Inflammatory macrophage treated with lipopolysaccharide for 1 hour (primary cell): Measurements from ENCODE around the gene ZNF335.
"Not testable (repeated sequence)": the region's sequence is repeated elsewhere in the genome, so short reads cannot be mapped to it uniquely, and the experiment has no call there.

Experiments used
- DNase-seq, 2 donors: peaks; one replicate each; pipeline ENCODE4 v3.0.0-alpha.2; 2020 to 2022

Gene ZNF335

DNA sequence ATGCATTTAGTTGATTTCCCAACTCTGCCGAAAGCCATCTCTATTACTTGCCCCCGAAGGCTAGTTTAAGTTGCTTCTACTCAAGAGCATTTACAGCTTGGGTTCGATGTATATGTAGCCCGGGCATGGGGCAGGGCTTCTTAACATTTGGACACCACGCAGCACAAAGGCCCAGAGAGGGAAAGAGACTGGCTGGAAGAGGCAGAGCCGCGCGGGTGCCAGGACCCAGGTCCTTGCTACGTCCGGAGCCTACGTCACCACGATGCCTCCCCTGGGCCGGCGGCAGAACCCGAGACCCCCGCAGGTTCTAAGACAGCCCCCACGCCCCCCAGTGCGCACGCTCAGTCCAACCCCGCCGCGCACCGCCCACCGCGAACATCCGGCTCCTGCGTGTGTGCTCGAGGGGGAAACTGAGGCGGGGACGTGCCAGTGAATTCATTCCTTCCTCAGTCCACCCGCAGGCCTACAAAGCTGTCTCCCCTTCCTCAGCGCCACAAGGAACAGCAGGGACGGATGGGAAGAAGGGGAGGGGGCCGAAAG is 37.9 kb downstream of the ZNF335 start:
- DNase-seq, result no peak

- peak in 1 of 2 donors; percentile 35 for DNase-seq
These were observed 38.5 kb downstream of the ZNF335 start for GRCh38 chr20:45933266-45934045.

- not testable (repeated sequence) for DNase-seq
These were observed 40.3 kb downstream of the ZNF335 start for GRCh38 chr20:45931680-45932079.

GRCh38 chr20:45927071-45927878 is 44.7 kb downstream of the ZNF335 start:
- no peak for DNase-seq

- no peak for DNase-seq
These were observed 45.3 kb downstream of the ZNF335 start for GRCh38 chr20:45926731-45927070.

- no peak for DNase-seq
These were observed 46.0 kb downstream of the ZNF335 start for GRCh38 chr20:45925821-45926506.

DNA sequence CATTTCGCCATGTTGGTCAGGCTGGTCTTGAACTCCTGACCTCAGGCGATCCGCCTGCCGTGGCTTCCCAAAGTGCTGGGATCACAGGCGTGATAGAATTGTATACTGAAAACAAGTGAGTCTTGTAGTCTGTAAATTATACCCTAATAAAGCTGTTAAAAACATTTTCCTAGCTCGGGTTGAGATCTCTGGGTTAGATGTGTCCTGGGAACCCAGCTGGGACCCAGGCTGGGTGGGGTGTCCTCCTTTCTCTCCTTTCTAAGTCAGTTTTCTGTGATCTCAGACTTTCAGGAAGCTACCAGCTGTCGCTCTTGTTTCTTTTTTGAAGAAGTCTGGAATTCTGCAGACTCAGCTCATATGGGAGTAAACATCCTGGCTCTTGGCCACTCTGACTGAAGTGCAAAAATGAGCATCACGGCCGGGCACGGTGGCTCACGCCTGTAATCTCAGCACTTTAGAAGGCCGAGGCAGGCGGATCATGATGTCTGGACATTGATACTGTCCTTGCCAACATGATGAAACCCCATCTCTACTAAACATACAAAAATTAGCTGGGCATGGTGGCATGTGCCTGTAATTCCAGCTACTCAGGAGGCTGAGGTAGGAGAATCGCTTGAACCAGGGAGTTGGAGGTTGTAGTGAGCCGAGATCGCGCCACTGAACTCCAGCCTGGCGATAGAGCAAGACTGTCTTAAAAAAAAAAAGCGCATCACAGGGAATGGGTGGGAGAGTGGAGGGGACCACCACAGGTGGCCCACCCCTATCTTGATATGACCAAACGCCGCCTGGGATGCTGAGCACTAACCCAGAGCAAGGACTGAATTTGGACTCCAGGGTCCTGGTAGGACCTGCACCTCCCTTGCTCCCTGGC is 47.4 kb downstream of the ZNF335 start:
- DNase-seq, result peak; percentile 38 to 47

- DNase-seq, result no peak
These were observed 50.4 kb downstream of the ZNF335 start for GRCh38 chr20:45921337-45922189.

- DNase-seq, result peak; percentile 79 to 90
These were observed 51.3 kb downstream of the ZNF335 start for GRCh38 chr20:45920462-45921336.

GRCh38 chr20:45919542-45920399 is 52.2 kb downstream of the ZNF335 start:
- peak in 1 of 2 donors; percentile 42 for DNase-seq

DNA sequence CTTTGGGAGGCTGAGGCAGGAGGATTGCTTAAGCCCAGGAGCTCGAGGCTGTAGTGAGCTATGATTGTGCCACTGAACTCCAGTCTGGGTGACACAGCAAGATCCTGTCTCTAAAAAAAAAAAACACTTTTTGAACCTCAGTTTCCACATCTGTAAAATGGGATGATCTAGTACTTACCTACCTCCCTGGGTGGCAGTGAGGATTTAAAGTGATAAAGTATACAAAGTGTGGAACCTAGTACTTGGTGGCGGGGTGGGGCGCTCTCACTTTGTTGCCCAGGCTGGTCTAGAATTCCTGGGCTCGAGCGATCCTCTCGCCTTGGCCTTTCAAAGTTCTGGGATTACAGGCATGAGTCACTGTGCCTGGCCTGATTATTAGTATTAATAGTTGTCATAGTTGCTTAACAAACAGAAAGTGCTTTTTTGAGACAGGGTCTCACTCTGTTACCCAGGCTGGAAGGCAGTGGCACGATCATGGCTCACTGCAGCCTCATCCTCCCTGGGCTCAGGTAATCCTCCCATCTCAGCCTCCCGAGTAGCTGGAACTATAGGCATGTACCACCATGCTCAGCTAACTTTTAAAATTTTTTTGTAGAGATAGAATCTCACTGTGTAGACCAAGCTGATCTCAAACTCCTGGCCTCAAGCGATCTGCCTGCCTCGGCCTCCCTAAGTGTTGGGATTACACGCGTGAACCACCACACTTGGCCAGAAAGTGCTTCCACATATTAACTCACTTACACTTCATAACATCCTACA is 53.0 kb downstream of the ZNF335 start:
- no peak for DNase-seq

DNA sequence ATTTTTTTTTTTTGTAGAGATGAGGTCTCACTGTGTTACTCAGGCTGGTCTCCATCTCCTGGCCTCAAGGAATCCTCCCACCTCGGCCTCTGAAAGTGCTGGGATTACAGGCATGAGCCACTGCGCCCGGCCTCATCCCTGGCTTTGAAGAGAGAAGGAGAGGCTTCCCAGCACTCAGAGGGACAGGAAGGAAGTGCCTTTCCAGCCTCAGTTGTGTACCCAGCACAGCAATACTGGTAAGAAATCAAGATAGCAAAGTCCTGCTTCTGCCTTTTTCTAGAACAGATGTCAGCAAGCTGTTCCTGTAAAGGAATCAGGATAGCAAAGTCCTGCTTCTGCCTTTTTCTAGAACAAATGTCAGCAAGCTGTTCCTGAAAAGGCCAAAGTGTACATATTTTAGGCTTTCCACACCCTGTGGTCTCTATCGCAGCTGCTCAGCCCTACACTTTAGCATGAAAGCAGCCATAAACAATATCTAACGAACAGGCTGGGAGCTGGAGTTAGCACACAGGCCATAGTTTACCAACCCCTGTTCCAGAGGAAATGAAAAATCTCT is 53.7 kb downstream of the ZNF335 start:
- DNase-seq, result peak in 1 of 2 donors; percentile 10

- DNase-seq, result peak; percentile 14 to 25
These were observed 54.2 kb downstream of the ZNF335 start for GRCh38 chr20:45917790-45918141.

- DNase-seq, result peak; percentile 80 to 91
These were observed 58.9 kb downstream of the ZNF335 start for GRCh38 chr20:45913116-45913515.

DNA sequence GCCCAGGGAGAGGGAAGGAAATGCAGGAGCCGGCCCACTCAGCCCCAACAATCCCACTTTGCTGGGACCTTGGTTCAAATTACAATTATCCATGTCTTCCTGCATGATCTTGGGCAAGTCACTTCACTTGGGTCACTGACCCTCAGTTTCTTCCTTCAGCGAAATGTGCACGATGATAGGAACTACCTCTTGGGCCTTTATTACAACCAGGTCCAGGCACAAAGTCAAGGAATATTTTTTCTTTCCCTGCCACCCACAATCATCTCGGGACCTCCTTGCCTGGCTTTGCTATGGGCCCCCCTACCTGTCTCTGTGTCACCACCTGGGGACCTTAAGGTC is 59.7 kb downstream of the ZNF335 start:
- no peak for DNase-seq

- DNase-seq, result peak in 1 of 2 donors; percentile 21
These were observed 60.3 kb downstream of the ZNF335 start, which contains the start of gene PLTP for GRCh38 chr20:45911486-45912343. PLTP (minus strand) TSS chr20:45912155; CDS start chr20:45911452, 703 bp downstream.
